ENCODE results near the gene HEXD.
"Not testable (repeated sequence)": the region's sequence is repeated elsewhere in the genome, so short reads cannot be mapped to it uniquely, and the experiment has no call there.

The HEXD gene

DNA sequence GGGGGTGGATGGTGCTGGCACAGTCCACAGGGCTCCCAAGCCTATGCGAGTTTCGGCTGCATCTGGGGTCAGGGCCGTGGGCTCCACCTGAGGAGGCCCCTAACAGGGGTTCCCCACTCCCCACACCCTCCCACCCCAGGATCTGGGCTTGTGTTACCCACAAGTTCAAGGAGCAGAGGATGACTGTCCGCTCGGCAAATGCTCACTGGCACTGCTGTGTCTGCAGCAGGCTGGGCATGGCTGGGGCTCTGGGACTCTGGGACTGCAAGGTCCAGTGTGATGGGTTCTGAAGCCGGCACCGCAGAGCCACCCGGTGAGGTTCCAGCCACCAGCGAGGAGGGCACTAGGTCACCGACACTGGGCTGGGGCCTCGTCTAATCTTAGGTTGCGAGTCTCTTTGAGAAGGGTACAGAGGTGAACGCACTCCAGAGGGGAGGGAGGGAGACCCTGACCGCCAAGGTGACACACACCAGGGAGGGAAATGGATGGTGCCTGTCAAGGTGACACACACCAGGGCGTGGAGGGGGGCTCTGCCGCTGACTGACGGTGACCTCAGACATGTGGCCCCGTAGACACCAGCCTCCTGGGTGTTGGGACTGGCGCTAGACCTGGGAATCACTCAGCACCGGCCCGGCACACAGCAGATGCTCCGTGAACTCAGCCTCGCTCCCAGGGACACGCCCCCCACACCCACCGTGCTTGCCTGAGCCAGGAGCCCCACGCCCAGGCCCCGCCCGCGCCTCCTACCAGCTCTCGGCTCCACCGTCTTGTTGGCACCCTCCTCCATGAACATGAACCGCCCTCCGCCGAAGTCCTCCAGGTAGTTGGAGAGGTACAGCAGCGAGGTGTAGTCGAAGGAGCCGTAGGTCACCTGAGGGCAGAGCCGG lies 20.5 kb upstream of the HEXD start:
- DNase-seq: no peak

GRCh38 chr17:82399041-82399441 lies 19.1 kb upstream of the HEXD start:
- no peak for DNase-seq

- no peak for DNase-seq
Measured at GRCh38 chr17:82399601-82400101, 18.5 kb upstream of the HEXD start.

DNA sequence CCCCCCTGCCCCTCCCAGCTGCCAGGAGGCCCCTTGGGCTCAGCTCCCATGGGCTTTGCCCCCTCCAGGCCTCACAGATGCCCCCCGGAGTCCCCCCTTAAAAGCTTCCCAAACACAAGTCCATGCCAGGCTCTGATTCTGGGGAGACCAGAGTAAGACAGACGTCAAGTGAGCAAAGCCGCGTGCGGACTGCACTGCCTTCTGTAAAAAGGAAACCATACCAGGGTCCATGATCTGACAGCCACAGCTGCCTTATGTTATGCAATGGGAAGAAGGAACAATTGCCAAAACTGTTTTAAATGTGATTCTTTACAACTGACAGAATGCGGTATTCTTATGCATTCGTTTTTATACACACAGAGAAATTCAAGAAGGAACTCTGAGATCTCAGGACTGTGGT lies 17.9 kb upstream of the HEXD start:
- peak; percentile 93 to 98 for DNase-seq

DNA sequence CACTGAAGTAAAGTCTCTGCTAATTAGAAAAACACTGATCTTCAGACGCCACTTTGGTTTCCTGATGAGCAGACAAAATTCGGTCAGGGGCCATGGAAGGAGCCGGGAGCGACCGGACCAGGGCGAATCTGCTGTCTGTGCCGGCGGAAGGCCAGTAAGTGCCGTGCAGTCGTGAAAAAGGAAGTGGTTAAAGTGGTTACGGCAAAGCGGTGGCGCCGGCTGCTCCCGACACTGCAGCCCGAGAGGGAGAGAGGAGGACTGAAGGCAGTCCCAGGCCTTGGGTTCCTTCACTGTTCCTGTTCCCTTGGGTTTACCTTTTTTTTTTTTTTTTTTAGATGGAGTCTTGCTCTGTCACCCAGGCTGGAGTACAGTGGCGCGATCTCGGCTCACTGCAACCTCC lies 17.3 kb upstream of the HEXD start:
- peak; percentile 95 for DNase-seq

DNA sequence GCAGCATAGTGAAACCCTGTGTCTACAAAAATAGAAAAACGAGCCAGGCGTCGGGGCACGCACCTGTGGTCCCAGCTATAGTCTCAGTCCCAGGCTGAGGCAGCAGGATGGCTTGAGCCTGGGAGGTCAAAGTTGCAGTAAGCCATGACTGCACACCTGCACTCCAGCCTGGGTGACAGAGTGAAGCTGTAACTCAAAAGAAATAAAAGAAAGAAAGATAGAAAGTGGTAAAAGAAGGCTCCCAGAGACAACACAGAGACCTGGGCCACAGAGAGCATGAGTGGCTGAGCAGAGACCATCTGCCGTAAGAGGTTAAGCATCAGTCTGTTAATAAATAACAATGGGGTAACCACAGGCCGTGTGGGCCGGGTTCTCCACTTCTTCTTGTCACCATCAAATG lies 15.3 kb upstream of the HEXD start:
- DNase-seq: no peak

DNA sequence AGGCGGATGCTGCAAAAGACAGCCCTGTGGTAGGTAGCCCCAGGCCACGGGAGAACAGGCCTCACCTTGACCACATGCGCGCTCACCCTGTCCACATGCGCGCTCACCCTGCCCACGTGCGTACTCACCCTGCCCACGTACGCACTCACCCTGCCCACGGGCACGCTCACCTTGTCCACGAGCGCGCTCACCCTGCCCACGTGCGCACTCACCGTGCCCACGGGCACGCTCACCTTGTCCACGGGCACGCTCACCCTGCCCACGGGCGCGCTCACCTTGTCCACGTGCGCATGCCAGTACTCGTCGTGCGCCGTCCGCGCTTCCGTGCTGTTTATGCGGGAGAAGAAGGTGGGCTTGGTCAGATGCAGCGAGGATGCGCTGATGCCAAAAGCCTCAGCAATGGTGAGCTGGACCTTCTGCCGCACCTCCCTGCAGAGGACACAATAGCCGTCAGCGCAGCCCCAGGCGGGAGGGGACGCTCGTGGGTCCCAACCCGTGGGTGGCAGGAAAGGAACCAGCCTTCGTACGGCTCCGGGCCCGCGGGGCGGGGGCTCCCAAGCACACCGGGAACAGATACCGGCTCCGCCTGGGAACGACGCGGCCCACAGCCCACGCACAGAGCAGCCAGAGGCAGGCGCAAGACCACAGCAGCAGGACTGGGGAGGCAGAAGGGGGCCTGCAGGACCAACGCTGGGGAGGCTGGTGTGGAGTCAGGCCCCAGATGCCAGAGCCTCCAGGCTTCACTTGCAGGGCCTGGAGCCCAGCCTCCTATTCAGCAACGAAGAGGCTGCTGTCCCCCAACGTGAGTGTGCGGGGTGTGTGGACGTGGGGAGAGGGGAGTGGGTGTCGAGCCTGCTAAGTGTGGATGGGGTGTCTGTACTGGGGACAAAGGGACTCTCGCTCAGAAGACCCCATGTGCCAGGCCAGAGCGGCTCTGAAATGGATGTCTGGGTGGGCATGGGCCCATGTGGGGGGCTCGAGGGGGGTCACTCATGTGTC lies 14.2 kb upstream of the HEXD start:
- no peak for DNase-seq

DNA sequence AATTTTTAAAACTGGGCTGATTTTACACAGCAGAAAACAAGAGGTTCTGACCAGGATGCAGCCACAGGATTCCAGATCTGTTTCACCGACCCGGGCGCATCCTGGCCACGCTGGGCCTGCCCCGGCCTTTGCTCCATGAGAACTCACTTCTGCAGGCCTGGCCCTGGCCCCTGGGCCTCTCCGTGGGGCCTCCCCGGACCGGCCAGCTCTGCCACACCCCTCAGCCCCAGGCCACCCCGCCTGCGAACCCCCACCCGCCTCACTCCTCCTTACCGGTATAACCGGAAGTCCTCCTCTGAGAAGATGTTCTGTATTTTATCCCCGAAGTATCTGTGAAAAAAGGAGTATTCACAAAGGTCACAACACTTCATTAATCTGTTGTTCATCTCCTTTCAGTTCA lies 13.1 kb upstream of the HEXD start:
- DNase-seq: no peak

DNA sequence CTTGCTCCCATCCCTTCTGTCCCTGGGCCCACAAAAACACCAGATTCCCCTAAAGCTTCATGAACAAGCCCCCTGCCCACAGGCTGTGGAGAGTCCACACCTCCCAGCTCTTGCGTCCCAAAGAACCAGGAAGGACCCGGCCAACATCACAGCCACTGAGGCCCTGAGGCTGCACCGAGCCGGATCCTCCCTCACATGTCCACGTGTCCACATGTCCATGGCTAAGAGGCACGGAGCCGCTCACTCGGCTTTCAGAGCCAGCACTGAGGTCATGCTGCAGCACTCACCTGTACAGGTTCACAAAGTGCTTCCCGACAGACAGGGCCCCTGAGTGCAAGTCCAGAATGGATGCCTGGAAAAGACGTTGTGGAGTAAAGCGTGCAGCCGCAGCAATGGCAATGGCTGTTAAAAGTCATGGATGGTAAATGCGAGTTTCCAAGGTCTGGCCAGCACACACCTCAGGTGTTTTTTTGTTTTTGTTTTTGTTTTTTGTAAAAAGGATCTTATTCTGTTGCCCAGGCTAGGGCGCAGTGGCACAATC lies 11.9 kb upstream of the HEXD start:
- no peak for DNase-seq

GRCh38 chr17:82407255-82407654 lies 10.9 kb upstream of the HEXD start:
- DNase-seq: no peak

- no peak for DNase-seq
Measured at GRCh38 chr17:82408288-82408937, 9.7 kb upstream of the HEXD start.

- DNase-seq: no peak
Measured at GRCh38 chr17:82408938-82409318, 9.2 kb upstream of the HEXD start.

GRCh38 chr17:82410014-82410716 lies 8.0 kb upstream of the HEXD start:
- DNase-seq: no peak

- DNase-seq: no peak
Measured at GRCh38 chr17:82411396-82412053, 6.6 kb upstream of the HEXD start.

- DNase-seq: not testable (repeated sequence)
Measured at GRCh38 chr17:82412081-82412480, 6.1 kb upstream of the HEXD start.

DNA sequence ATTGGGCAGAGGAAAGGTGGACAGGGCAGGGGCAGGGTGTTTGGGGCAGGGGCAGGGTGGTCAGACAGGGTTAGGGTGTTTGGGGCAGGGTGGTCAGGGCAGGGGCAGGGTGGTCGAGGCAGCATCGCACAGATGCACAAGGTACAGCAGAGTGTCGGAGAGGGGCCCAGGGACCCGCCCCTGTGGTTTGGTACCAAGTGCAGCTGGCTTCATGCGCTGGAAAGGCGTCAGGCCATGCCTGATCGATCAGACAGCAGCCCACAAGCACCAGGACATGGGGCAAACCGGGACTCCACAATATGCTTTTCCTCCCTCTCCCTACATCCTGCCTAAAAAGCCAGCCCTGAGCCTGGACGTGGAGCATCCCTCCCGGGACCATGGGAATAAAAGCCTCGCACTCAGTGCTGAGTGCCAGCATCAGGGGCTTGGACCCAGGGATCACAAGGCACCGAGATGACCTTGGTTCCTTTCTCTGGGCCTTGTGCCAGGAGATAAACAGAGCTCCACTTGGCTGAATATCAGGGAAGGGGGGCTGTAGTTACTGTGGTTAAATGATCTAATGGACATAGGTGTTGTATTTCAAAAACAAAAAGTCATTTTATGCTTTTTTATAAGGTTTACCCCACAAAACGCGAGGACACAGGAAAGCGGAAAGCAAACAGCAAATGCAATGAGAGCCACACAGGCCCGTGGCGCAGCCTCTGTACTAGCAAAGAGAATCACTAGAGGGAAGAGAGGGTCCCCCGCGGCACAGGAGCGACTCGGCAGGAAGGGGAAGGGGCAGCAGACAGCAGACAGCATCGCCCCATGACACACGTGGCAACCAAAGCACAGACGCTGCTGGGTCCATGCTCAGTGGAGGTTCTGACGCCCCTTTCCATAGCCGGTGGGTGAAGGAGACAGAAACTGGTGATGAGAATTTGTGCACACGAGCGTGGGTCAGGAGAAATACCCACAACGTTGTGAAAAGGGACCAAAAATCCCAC lies 5.3 kb upstream of the HEXD start:
- no peak for DNase-seq

DNA sequence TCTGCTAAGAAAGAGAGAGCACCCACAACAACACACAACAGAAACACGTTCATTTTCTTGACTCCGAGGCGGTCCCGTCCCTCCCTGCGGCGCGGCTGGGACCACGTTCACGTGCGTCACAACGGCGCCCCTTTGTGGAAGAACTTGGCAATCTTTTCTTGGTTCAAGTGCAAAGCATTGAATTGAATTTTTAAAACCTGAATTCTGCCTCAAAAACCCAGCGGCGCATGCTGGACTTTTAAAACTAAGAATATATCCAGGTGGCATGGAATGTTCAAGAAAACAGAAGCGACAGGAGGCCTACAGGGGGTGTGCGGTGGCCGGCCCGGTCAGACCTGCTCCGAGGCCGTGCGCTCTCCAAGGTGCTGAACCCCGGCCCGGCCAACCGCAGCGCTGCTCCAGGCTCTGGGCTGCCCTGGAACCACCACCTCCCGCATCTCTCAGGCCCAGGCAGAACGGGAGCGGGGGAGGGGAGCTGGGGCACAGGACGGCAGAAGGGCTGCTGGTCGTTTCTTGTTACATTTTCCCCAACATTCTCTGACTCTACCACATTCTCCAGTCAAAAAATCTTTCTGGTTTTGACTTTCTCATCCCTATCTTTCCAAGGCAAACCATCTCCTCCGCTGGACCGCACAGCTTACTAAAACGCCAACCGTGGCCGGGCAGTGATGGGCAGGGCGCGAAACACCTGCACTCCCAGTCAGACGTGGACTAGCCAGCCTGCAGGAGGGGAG lies 3.4 kb upstream of the HEXD start:
- DNase-seq: peak; percentile 69 to 79

- DNase-seq: no peak
Measured at GRCh38 chr17:82415336-82415735, 2.8 kb upstream of the HEXD start.

DNA sequence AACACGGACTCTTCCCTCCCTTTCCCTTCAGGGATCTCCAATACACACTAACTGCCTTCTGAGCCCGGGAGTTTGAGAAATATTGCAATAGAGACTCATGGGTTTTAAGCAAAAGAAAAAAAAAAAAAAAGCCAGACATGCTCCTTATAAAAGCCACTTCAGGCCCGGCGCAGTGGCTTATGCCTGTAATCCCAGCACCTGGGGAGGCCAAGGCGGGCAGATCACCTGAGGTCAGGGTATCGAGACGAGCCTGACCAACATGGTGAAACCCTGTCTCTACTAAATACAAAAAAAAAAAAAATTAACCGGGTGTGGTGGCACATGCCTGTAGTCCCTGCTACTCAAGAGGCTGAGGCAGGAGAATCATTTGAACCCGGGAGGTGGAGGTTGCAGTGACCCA lies 2.4 kb upstream of the HEXD start:
- no peak for DNase-seq

- no peak for DNase-seq
Measured at GRCh38 chr17:82416264-82416663, 1.9 kb upstream of the HEXD start.
